ENCODE results near the gene OAF.

GRCh38 chr11:120168108-120168959 lies 42.5 kb upstream of the OAF start:
- TF ChIP-seq CTCF (conservative IDR thresholded peaks at IDR 0.05; ENCODE audit: low read depth, low read length) (no peak), EZH2phosphoT487 (IDR thresholded peaks at IDR 0.05; ENCODE audit: borderline replicate concordance, low read length) (no peak)
